ENCODE data around the gene JCAD. TPM values are rescaled to one million over a fixed set of nuclear protein-coding genes. Genes with fewer than 3 reads are reported as not detected.

JCAD gene
- total RNA-seq, 3 donors from 2014 or later (not counting 1 experiment from before 2014, with no cell fraction given): 0.07 to 0.43 TPM; not detected in 1

DNA sequence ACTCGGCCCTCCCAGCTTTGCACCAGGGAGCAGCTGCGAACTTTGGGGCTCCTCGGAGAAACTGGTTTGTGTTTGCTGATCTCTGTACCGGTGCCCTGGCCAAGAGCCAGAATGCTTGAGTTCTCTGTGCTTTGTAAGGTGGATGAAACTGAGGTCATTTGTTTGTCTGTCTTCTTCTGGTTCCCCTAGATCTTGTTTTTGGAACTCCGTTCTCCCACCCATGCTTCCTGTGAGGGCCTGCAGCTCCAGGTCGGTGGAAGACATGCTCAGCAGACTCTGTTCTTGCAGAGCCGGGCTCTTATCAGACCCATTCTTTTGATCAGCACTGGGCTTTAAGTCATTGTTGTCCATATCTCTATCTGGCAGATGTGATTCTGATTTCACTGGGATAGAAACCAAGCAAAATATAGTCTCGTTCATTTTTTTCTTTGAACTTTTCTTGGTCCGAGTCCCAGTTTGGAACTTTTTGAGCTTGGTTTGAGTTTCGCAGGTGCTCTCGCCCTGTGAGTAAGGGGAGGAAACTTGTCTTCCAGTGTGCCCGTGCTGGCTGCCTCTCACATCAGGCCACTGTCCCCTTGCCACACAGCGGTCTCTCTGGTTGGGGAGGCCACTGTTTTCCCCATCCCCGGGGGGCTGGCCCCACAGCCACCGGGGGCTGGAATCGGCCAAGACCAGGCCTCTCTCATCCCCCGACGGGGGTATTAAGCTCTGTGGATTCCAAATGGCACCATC, 31.2 kb downstream of the JCAD start:
- H3K27ac Mint-ChIP-seq: peak overlapping the region; percentile 87 to 92
- peaks cover 39 to 68% of the 10 kb centered on the region in 2 donors for H3K27me3 Mint-ChIP-seq (ENCODE audit: low read depth in 2 of 2)

DNA sequence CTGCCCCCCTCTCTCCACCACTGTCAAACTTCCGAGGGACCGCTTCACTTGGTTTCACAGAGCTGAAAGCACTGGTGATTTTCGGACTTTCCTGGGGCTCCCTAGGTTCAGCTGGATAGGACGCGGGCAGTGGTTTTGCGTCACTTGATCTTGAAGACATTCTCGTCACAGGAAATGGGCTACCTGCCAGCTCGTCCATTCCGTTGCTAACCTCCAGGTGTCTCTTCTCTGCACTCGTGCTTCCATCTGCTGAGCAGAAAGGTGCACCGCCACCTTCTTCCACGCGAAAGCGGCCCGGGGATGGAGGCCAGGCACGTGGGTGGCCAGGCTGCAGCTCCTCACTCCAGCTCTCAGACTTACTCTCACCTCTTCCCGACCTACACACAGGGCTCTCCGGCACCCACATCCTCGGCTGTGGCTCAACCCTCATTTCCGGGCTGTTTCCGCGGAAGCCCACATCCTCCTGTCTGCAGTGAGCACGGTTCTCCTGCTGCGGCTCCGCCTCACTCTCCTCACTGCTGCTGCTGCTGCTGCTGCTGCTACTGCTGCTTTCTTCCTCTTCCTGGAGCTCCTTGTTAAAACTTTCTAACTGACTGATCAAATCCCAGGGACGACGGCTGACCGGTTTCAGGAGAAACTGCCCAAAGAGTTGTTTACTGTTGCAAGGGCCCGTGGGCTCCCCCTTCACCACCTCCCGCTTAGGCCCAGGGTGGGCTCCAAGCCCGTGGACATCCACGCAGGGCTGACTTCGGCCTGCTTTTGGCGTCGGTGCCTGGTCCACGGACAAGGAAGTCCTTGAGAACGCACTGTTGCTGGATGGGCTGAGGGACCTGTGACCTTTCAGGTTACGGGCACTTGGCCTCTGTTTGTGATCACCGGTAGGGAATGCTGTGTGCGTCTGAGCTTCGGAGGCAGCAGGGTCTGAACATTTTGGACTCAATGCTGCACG, 32.1 kb downstream of the JCAD start:
- H3K4me1 Mint-ChIP-seq: peaks cover 45% of the 10 kb centered on the region in 2 donors
- no peaks in the 10 kb centered on the region for H3K36me3 Mint-ChIP-seq
- H3K9me3 Mint-ChIP-seq: no peaks in the 10 kb centered on the region
- H3K4me1 ChIP-seq (ENCODE audit: control insufficient read depth, insufficient read depth, low read length): peaks cover 34% of the 10 kb centered on the region
- 12% methylated on average over 42 of the region's 42 CpGs for WGBS (ENCODE audit: insufficient coverage)
- no peaks in the 10 kb centered on the region for H3K36me3 ChIP-seq (ENCODE audit: control insufficient read depth, insufficient read depth, low read length)
- H3K4me3 Mint-ChIP-seq: peak overlapping the region; percentile 82
- H3K27me3 ChIP-seq (ENCODE audit: control insufficient read depth, insufficient read depth, low read length): peaks cover 34% of the 10 kb centered on the region
- DNase-seq (peak; percentile 90 to 95), ATAC-seq (peak; percentile 84 to 94 (median 90))
- H3K27ac Mint-ChIP-seq: peak overlapping the region; percentile 87 to 92
- intact Hi-C loops (cut with micrococcal nuclease): loop anchor here (5.0 kb wide), 1 partner anchor 500 kb away; no protein-coding TSS in a partner anchor
- peak overlapping the region; percentile 30 for H3K27ac ChIP-seq (ENCODE audit: low read length)
- H3K4me3 ChIP-seq (ENCODE audit: low read length): peak overlapping the region; percentile 25
- TF ChIP-seq CTCF (IDR thresholded peaks at IDR 0.05): no peak
- no peaks in the 10 kb centered on the region for H3K9me3 ChIP-seq (ENCODE audit: control insufficient read depth, insufficient read depth, low read length)
- peaks cover 39 to 64% of the 10 kb centered on the region in 2 donors for H3K27me3 Mint-ChIP-seq (ENCODE audit: low read depth in 2 of 2)

More for the DNA sequence above, 31.2 kb downstream of the JCAD start:
- Histone ChIP-seq H3K27ac (ENCODE audit: low read length) (no peak overlapping the region), H3K9me3 (ENCODE audit: control insufficient read depth, insufficient read depth, low read length) (no peaks in the 10 kb centered on the region), H3K36me3 (ENCODE audit: control insufficient read depth, insufficient read depth, low read length) (no peaks in the 10 kb centered on the region), H3K27me3 (ENCODE audit: control insufficient read depth, insufficient read depth, low read length) (peaks cover 34% of the 10 kb centered on the region), H3K4me1 (ENCODE audit: control insufficient read depth, insufficient read depth, low read length) (peaks cover 34% of the 10 kb centered on the region), H3K4me3 (ENCODE audit: low read length) (no peak overlapping the region)
- no peak for TF ChIP-seq CTCF (IDR thresholded peaks at IDR 0.05)
- peak; percentile 23 to 65 for DNase-seq
- ATAC-seq: no peak
- WGBS (ENCODE audit: insufficient coverage): 64% methylated on average over 18 of the region's 18 CpGs
- no peaks in the 10 kb centered on the region for H3K9me3 Mint-ChIP-seq
- peak overlapping the region; percentile 82 for H3K4me3 Mint-ChIP-seq
- H3K36me3 Mint-ChIP-seq: no peaks in the 10 kb centered on the region
- peaks cover 53% of the 10 kb centered on the region in 2 donors for H3K4me1 Mint-ChIP-seq
- intact Hi-C loops (cut with micrococcal nuclease): loop anchor here (5.0 kb wide), 1 partner anchor 499 kb away; no protein-coding TSS in a partner anchor

GRCh38 chr10:30026578-30026977, 32.8 kb downstream of the JCAD start:
- no peak for TF ChIP-seq CTCF (IDR thresholded peaks at IDR 0.05)
- WGBS (ENCODE audit: insufficient coverage): 89% methylated on average over 10 of the region's 10 CpGs
- peaks cover 34% of the 10 kb centered on the region for H3K4me1 ChIP-seq (ENCODE audit: control insufficient read depth, insufficient read depth, low read length)
- no peaks in the 10 kb centered on the region for H3K36me3 ChIP-seq (ENCODE audit: control insufficient read depth, insufficient read depth, low read length)
- DNase-seq (no peak), ATAC-seq (no peak)
- peak overlapping the region; percentile 25 for H3K4me3 ChIP-seq (ENCODE audit: low read length)
- H3K9me3 Mint-ChIP-seq: no peaks in the 10 kb centered on the region
- H3K4me1 Mint-ChIP-seq: peaks cover 40 to 46% of the 10 kb centered on the region in 2 donors
- no peaks in the 10 kb centered on the region for H3K36me3 Mint-ChIP-seq
- no peaks in the 10 kb centered on the region for H3K9me3 ChIP-seq (ENCODE audit: control insufficient read depth, insufficient read depth, low read length)
- H3K27me3 Mint-ChIP-seq (ENCODE audit: low read depth in 2 of 2): peaks cover 45 to 67% of the 10 kb centered on the region in 2 donors
- peak overlapping the region; percentile 82 for H3K4me3 Mint-ChIP-seq
- intact Hi-C loops (cut with micrococcal nuclease): loop anchor here (5.0 kb wide), 1 partner anchor 501 kb away; no protein-coding TSS in a partner anchor
- peak overlapping the region; percentile 87 to 92 for H3K27ac Mint-ChIP-seq
- peaks cover 31% of the 10 kb centered on the region for H3K27me3 ChIP-seq (ENCODE audit: control insufficient read depth, insufficient read depth, low read length)
- peak overlapping the region; percentile 30 for H3K27ac ChIP-seq (ENCODE audit: low read length)
